Ishikawa (cell line): ENCODE results near the gene SEC14L5.

Experiments
- EGR1 ChIP-seq: IDR thresholded peaks from 2 replicates; pipeline ENCODE4 v1.6.1; 2012
- EP300 ChIP-seq: IDR thresholded peaks from 2 replicates; pipeline ENCODE4 v1.6.1; 2012; ENCODE audit warnings: borderline replicate concordance
- MAX ChIP-seq: IDR thresholded peaks from 2 replicates; pipeline ENCODE4 v1.6.1; 2012
- RAD21 ChIP-seq: IDR thresholded peaks from 2 replicates; pipeline ENCODE4 v1.6.1; 2012; ENCODE audit warnings: low read depth
- REST ChIP-seq: IDR thresholded peaks from 2 replicates; pipeline ENCODE4 v1.6.1; 2012; ENCODE audit warnings: low read depth, mild to moderate bottlenecking
- TAF1 ChIP-seq: IDR thresholded peaks from 2 replicates; pipeline ENCODE4 v1.6.1; 2012; ENCODE audit warnings: low read depth, mild to moderate bottlenecking
- TEAD4 ChIP-seq: IDR thresholded peaks from 2 replicates; pipeline ENCODE4 v1.6.1; 2012
- YY1 ChIP-seq: IDR thresholded peaks from 2 replicates; pipeline ENCODE4 v1.6.1; 2012; ENCODE audit warnings: low read depth
- TF ChIP-seq, protein P1 (sequence below): IDR thresholded peaks from 2 replicates; pipeline ENCODE4 v1.6.1; 2012

GRCh38 chr16:4989391-4990006 is 31.4 kb downstream of the SEC14L5 start:
- TF ChIP-seq REST (no peak), TAF1 (no peak), RAD21 (no peak), EP300 (no peak), EGR1 (no peak), MAX (no peak), YY1 (no peak), TEAD4 (no peak)
- TF ChIP-seq, protein P1, sequence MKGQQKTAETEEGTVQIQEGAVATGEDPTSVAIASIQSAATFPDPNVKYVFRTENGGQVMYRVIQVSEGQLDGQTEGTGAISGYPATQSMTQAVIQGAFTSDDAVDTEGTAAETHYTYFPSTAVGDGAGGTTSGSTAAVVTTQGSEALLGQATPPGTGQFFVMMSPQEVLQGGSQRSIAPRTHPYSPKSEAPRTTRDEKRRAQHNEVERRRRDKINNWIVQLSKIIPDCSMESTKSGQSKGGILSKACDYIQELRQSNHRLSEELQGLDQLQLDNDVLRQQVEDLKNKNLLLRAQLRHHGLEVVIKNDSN, result no peak
